ENCODE measurements around the gene SLC16A3. TPM values are rescaled to one million over a fixed set of nuclear protein-coding genes. Genes with fewer than 3 reads are reported as not detected.

SLC16A3 gene
- total RNA-seq, 3 donors from 2014 or later (not counting 1 experiment from before 2014, with no cell fraction given): 172 to 365 (median 296) TPM

DNA sequence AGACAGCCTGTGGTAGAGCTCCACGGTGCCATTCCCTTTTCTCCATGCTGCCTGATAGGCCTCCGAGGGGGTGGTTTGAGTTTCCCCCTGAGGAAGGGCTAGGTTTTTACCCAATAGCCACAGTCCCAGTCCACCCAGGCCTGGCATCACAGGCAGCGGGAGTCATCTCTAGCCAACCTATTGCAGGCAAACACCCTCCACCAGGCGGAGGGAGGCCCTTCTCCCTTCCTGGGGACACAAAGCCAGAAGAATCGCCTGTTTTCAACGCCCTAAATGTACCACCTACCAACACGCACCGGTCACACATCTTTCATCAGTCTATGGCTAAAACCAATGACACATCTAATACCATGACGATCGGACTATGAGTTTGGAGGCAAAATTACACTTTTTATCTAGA lies 37.3 kb downstream of the SLC16A3 start:
- Mint-ChIP-seq H3K27me3 (ENCODE audit: low read depth in 2 of 2) (no peaks in the 10 kb centered on the region), H3K9me3 (no peaks in the 10 kb centered on the region), H3K4me1 (peaks cover 64 to 69% of the 10 kb centered on the region in 2 donors), H3K27ac (peak overlapping the region; percentile 87 to 91), H3K4me3 (peak overlapping the region; percentile 57), H3K36me3 (no peaks in the 10 kb centered on the region)
- Histone ChIP-seq H3K4me1 (ENCODE audit: control insufficient read depth, insufficient read depth, low read length) (peaks cover 53% of the 10 kb centered on the region), H3K27me3 (ENCODE audit: control insufficient read depth, insufficient read depth, low read length) (no peaks in the 10 kb centered on the region), H3K36me3 (ENCODE audit: control insufficient read depth, insufficient read depth, low read length) (peaks cover 63% of the 10 kb centered on the region), H3K4me3 (ENCODE audit: low read length) (no peak overlapping the region), H3K27ac (ENCODE audit: low read length) (no peak overlapping the region), H3K9me3 (ENCODE audit: control insufficient read depth, insufficient read depth, low read length) (no peaks in the 10 kb centered on the region)
- WGBS (ENCODE audit: insufficient coverage): 93% methylated on average over 10 of the region's 10 CpGs
- intact Hi-C loops (cut with micrococcal nuclease): loop anchor here (5.0 kb wide), 1 partner anchor 51 kb away; the partner anchor contains the start of gene CD7
- DNase-seq (no peak), ATAC-seq (no peak)
- TF ChIP-seq, protein P1, sequence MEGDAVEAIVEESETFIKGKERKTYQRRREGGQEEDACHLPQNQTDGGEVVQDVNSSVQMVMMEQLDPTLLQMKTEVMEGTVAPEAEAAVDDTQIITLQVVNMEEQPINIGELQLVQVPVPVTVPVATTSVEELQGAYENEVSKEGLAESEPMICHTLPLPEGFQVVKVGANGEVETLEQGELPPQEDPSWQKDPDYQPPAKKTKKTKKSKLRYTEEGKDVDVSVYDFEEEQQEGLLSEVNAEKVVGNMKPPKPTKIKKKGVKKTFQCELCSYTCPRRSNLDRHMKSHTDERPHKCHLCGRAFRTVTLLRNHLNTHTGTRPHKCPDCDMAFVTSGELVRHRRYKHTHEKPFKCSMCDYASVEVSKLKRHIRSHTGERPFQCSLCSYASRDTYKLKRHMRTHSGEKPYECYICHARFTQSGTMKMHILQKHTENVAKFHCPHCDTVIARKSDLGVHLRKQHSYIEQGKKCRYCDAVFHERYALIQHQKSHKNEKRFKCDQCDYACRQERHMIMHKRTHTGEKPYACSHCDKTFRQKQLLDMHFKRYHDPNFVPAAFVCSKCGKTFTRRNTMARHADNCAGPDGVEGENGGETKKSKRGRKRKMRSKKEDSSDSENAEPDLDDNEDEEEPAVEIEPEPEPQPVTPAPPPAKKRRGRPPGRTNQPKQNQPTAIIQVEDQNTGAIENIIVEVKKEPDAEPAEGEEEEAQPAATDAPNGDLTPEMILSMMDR (IDR thresholded peaks at IDR 0.05): no peak

DNA sequence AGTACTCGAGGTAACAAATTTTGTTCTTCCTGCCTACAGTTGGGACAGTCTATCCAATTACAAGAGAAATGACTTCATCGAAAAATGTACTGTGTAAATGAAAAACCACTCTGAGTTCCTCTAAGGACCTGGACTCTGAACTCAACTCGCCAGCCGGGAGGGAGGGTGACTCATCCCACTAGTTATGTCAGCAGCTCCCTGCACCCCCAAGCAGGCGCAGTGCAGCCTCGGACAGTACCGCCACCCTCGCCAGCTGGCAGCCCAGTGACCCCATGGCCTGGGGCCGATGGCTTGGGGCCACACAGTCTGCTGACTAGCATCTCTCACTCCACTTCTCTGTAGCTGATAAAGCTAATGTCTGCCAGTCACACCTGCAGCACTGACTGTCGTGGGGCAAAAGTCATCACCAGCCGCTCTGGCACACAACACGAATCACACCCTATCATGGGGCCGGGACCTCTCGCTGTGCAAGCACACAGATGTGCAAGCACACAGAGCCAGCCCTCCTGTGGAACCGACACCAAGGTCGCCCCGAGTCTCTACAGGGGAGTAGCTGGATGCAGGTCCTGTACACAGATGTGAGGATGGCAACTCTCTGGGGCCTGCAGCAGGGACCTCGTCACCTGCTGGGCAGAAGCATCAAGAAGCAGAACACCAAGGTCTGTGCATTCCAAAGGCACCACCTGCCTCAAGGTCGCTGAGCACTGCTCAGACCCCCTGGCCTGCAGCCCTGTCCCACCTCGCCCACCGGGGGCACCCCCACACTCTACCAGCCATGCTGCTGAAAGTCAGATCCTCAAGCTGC lies 38.9 kb downstream of the SLC16A3 start:
- no peaks in the 10 kb centered on the region for H3K9me3 Mint-ChIP-seq
- peak; percentile 45 to 50 for DNase-seq
- no peaks in the 10 kb centered on the region for H3K9me3 ChIP-seq (ENCODE audit: control insufficient read depth, insufficient read depth, low read length)
- 61% methylated on average over 21 of the region's 21 CpGs for WGBS (ENCODE audit: insufficient coverage)
- peak overlapping the region; percentile 60 for H3K4me3 Mint-ChIP-seq
- H3K36me3 ChIP-seq (ENCODE audit: control insufficient read depth, insufficient read depth, low read length): peaks cover 55% of the 10 kb centered on the region
- no peaks in the 10 kb centered on the region for H3K36me3 Mint-ChIP-seq
- intact Hi-C loops (cut with micrococcal nuclease): loop anchor here (5.0 kb wide), 1 partner anchor 50 kb away; the partner anchor contains the start of gene CD7
- no peaks in the 10 kb centered on the region for H3K27me3 Mint-ChIP-seq (ENCODE audit: low read depth in 2 of 2)
- H3K4me1 Mint-ChIP-seq: peaks cover 68 to 72% of the 10 kb centered on the region in 2 donors
- H3K27me3 ChIP-seq (ENCODE audit: control insufficient read depth, insufficient read depth, low read length): no peaks in the 10 kb centered on the region
- TF ChIP-seq, protein P1 (IDR thresholded peaks at IDR 0.05): no peak
- H3K4me1 ChIP-seq (ENCODE audit: control insufficient read depth, insufficient read depth, low read length): peaks cover 68% of the 10 kb centered on the region
- ATAC-seq: peak; percentile 54 to 70 (median 65)
- H3K4me3 ChIP-seq (ENCODE audit: low read length): no peak overlapping the region
- H3K27ac Mint-ChIP-seq: peak overlapping the region; percentile 87 to 91
- H3K27ac ChIP-seq (ENCODE audit: low read length): peak overlapping the region; percentile 51

- H3K36me3 ChIP-seq (ENCODE audit: control insufficient read depth, insufficient read depth, low read length): peaks cover 40% of the 10 kb centered on the region
- H3K27ac ChIP-seq (ENCODE audit: low read length): no peak overlapping the region
- Mint-ChIP-seq H3K9me3 (no peaks in the 10 kb centered on the region), H3K4me1 (peaks cover 69 to 73% of the 10 kb centered on the region in 2 donors), H3K4me3 (peak overlapping the region; percentile 63), H3K36me3 (no peaks in the 10 kb centered on the region), H3K27me3 (ENCODE audit: low read depth in 2 of 2) (no peaks in the 10 kb centered on the region), H3K27ac (peak overlapping the region; percentile 87 to 91)
- 79% methylated on average over 10 of the region's 10 CpGs for WGBS (ENCODE audit: insufficient coverage)
- no peaks in the 10 kb centered on the region for H3K27me3 ChIP-seq (ENCODE audit: control insufficient read depth, insufficient read depth, low read length)
- ATAC-seq (no peak), DNase-seq (no peak)
- intact Hi-C loops (cut with micrococcal nuclease): loop anchor here (5.0 kb wide), 1 partner anchor 48 kb away; the partner anchor contains the start of gene CD7
- H3K4me1 ChIP-seq (ENCODE audit: control insufficient read depth, insufficient read depth, low read length): peaks cover 75% of the 10 kb centered on the region
- TF ChIP-seq, protein P1 (IDR thresholded peaks at IDR 0.05): no peak
- no peak overlapping the region for H3K4me3 ChIP-seq (ENCODE audit: low read length)
- H3K9me3 ChIP-seq (ENCODE audit: control insufficient read depth, insufficient read depth, low read length): no peaks in the 10 kb centered on the region
Observed at GRCh38 chr17:82269138-82269881, 40.5 kb downstream of the SLC16A3 start.

All from natural killer cell (primary cell).